Vagina (tissue), 2 donors: ENCODE measurements around the gene DOC2B.

Source experiments
- CTCF ChIP-seq, 3 experiments: fragments of 450-650 bp in 2 of 3; fragments of 200-600 bp in 1 of 3; sonication (generic) in 1 of 3; IDR thresholded peaks; one replicate each; pipeline ENCODE4 v1.5.1; 2017 to 2019; ENCODE audit warnings: antibody characterized with exemption in 3 of 3, mild to moderate bottlenecking in 2 of 3, moderate library complexity in 2 of 3
- POLR2A ChIP-seq, 2 donors: fragments of 450-650 bp; IDR thresholded peaks; one replicate each; pipeline ENCODE4 v1.6.1; 2017; ENCODE audit warnings: antibody characterized with exemption in 2 of 2, mild to moderate bottlenecking in 2 of 2, moderate library complexity in 2 of 2
- POLR2AphosphoS5 ChIP-seq, 2 donors: sonication (generic); formaldehyde crosslinking; IDR thresholded peaks; one replicate each; pipeline ENCODE4 v1.9.0; 2017; ENCODE audit warnings: antibody characterized with exemption in 2 of 2, mild to moderate bottlenecking in 2 of 2, low read depth in 1 of 2; ENCODE audit not compliant: insufficient read depth in 1 of 2

DNA sequence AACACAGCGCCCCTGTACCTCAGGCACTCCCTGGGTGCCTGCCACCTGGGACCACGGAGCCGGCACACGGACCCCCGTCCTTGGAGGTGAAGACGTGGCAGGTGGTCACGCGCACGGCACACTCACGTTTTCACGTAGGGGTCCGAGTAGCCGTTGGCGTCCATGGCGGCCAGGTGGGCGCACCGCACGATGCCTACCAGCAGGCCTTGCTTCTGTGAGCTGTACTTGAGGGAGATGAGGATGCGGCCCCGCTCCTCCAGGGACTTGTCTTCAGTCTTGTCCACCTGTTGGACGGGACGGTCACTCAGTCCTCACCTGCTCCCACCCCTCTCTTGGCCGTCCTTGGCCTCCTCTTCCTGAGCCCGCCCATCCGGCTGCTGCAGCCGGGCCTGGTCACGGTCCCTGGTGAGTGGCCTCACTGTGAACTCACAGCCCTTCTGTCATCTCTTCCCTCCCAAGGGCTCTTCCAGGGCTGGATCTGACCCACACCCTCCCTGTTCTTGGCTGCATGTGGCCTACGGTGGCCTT, 25.3 kb downstream of the DOC2B start:
- no peak for TF ChIP-seq CTCF (IDR thresholded peaks at IDR 0.05)
- no peak for TF ChIP-seq POLR2A (IDR thresholded peaks at IDR 0.05)
- TF ChIP-seq POLR2AphosphoS5 (IDR thresholded peaks at IDR 0.05; ENCODE audit: insufficient read depth in 1 of 2, low read depth in 1 of 2), result no peak
